Chondrocyte (in vitro differentiated cells): ENCODE results near the gene ALG8. TPM values are rescaled to one million over a fixed set of nuclear protein-coding genes. Genes with fewer than 3 reads are reported as not detected.

Experiments
- DNase-seq: peaks from one replicate; pipeline ENCODE4 v3.0.0; 2021; ENCODE audit warnings: mixed read lengths, low spot score
- H3K27ac Mint-ChIP-seq: one replicate; pipeline ENCODE4 v1.8.0; 2021; ENCODE audit warnings: mild to moderate bottlenecking, moderate library complexity, mixed read lengths; ENCODE audit not compliant: unreplicated experiment
- H3K27me3 Mint-ChIP-seq: 2 replicates; pipeline ENCODE4 v1.8.0; 2021; ENCODE audit warnings: low read depth, mixed read lengths
- H3K36me3 Mint-ChIP-seq: 2 replicates; pipeline ENCODE4 v1.8.0; 2021; ENCODE audit warnings: low read depth, mixed read lengths
- H3K4me1 Mint-ChIP-seq: 2 replicates; pipeline ENCODE4 v1.8.0; 2021; ENCODE audit warnings: low read depth, mild to moderate bottlenecking, mixed read lengths
- H3K4me3 Mint-ChIP-seq: one replicate; pipeline ENCODE4 v1.8.0; 2021; ENCODE audit warnings: mild to moderate bottlenecking, moderate library complexity, mixed read lengths; ENCODE audit not compliant: unreplicated experiment
- H3K9me3 Mint-ChIP-seq: 2 replicates; pipeline ENCODE4 v1.8.0; 2021; ENCODE audit warnings: low read depth, mixed read lengths
- total RNA-seq: library from RNA; stranded (reverse); gene quantifications from 3 replicates; pipeline ENCODE4 v1.2.1, GENCODE V29; 2021
- TF ChIP-seq, protein P1 (sequence below): fragments of 200-600 bp; sonication (generic); IDR thresholded peaks from 2 replicates; pipeline ENCODE4 v1.5.0; 2021; ENCODE audit warnings: antibody characterized with exemption, mild to moderate bottlenecking, moderate library complexity

The ALG8 gene
- total RNA-seq, 1 donor from 2014 or later = 30.1 TPM

DNA sequence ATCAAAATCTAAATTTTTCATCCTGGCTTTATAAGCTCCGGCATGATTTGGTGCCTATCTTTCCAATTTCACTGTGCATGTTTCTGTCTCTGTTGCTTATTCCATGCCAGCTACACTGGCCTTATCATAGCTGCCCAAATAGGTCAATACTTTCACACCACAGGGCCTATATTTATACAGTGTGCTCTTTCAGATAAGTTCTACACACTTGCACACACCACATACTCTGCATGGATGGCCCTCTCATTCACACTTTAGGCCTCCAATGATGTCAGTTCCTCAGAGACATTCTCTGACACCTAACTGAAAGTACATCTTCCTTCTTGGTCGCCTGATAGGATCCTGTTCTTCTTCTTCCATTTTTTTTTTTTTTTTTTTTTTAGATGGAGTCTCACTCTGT, 7.0 kb downstream of the ALG8 start:
- peaks cover 4% of the 10 kb centered on the region for H3K36me3 Mint-ChIP-seq
- H3K4me1 Mint-ChIP-seq = peaks cover 1% of the 10 kb centered on the region
- no peak for DNase-seq
- no peaks in the 10 kb centered on the region for H3K9me3 Mint-ChIP-seq
- TF ChIP-seq, protein P1, sequence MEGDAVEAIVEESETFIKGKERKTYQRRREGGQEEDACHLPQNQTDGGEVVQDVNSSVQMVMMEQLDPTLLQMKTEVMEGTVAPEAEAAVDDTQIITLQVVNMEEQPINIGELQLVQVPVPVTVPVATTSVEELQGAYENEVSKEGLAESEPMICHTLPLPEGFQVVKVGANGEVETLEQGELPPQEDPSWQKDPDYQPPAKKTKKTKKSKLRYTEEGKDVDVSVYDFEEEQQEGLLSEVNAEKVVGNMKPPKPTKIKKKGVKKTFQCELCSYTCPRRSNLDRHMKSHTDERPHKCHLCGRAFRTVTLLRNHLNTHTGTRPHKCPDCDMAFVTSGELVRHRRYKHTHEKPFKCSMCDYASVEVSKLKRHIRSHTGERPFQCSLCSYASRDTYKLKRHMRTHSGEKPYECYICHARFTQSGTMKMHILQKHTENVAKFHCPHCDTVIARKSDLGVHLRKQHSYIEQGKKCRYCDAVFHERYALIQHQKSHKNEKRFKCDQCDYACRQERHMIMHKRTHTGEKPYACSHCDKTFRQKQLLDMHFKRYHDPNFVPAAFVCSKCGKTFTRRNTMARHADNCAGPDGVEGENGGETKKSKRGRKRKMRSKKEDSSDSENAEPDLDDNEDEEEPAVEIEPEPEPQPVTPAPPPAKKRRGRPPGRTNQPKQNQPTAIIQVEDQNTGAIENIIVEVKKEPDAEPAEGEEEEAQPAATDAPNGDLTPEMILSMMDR = no peak
- no peaks in the 10 kb centered on the region for H3K27me3 Mint-ChIP-seq
- no peak overlapping the region for H3K27ac Mint-ChIP-seq
- no peak overlapping the region for H3K4me3 Mint-ChIP-seq

DNA sequence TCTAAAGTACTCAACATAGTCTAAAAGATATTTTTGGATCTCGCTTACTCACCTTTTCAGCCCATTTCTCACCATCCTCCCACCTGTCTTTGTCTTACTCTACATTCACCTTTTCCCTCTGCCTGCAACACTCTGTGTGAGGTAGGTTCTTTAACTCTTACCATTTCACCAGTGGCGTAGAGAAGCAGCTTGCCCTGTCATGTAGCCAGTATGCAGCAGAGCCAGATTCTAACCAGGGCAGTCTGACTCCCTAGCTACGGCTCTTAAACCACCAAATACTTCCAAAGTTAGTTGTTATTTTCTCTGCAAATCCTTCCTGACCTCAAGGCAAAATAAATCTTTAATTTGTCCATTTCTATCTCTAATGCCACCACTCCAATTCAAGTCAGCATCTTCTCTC, 7.5 kb downstream of the ALG8 start:
- peaks cover 4% of the 10 kb centered on the region for H3K36me3 Mint-ChIP-seq
- H3K4me3 Mint-ChIP-seq = no peak overlapping the region
- TF ChIP-seq, protein P1 = no peak
- no peaks in the 10 kb centered on the region for H3K27me3 Mint-ChIP-seq
- DNase-seq = no peak
- no peaks in the 10 kb centered on the region for H3K4me1 Mint-ChIP-seq
- no peaks in the 10 kb centered on the region for H3K9me3 Mint-ChIP-seq
- no peak overlapping the region for H3K27ac Mint-ChIP-seq

DNA sequence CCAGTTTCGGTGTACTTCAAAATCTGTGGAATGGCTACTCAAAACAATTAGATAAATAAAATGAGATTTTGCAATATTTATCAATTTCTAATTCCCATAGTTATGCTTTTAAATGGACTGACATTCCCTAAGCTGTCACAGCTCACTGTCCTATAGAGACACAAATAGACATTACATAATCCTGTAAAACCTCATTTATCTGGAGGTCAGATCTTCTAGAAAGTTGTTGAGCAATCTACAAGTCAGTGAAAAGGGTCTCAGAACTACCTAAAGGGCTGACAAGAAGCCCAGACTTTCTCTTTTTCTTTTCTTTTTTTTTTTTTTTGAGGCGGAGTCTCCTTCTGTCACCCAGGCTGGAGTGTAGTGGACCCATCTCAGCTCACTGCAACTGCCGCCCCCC, 12.0 kb downstream of the ALG8 start:
- Mint-ChIP-seq H3K36me3 (peaks cover 2% of the 10 kb centered on the region), H3K27ac (no peak overlapping the region), H3K4me1 (no peaks in the 10 kb centered on the region), H3K4me3 (no peak overlapping the region), H3K9me3 (no peaks in the 10 kb centered on the region), H3K27me3 (no peaks in the 10 kb centered on the region)
- DNase-seq = no peak
- TF ChIP-seq, protein P1 = no peak

- no peak for DNase-seq
- Mint-ChIP-seq H3K27me3 (no peaks in the 10 kb centered on the region), H3K4me1 (no peaks in the 10 kb centered on the region), H3K36me3 (peaks cover 14% of the 10 kb centered on the region), H3K9me3 (no peaks in the 10 kb centered on the region), H3K4me3 (no peak overlapping the region), H3K27ac (no peak overlapping the region)
- TF ChIP-seq, protein P1 = no peak
These were observed 26.7 kb downstream of the ALG8 start for GRCh38 chr11:78112582-78113275.

DNA sequence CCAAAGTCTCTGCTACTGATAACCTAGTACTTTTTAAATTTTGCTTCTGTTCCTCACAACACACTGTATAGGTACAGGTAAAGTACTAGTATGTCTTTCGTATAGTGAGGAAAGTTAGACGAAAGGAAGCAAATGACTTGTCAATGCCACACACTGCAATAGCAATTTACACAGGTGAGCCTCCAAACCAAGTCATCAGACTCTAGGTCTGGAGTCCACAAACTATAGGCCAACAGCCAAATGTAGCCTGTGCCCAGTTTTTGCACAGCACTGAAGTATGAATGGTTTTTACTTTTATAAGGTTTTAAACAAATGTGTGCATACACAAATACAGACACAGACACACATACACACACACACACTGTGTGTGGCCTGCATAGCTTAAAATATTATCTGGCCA, 28.1 kb downstream of the ALG8 start:
- Mint-ChIP-seq H3K27ac (no peak overlapping the region), H3K36me3 (peaks cover 15% of the 10 kb centered on the region), H3K4me1 (no peaks in the 10 kb centered on the region), H3K9me3 (no peaks in the 10 kb centered on the region), H3K4me3 (no peak overlapping the region), H3K27me3 (no peaks in the 10 kb centered on the region)
- no peak for DNase-seq
- TF ChIP-seq, protein P1 = no peak
